GM21390 (cell line): ENCODE measurements around the gene CALHM5.

Experiments
- ATAC-seq: cut with Tn5 transposase; IDR thresholded peaks from one replicate; pipeline ENCODE4 v1.9.1; 2021; ENCODE audit not compliant: unreplicated experiment

CALHM5 gene

DNA sequence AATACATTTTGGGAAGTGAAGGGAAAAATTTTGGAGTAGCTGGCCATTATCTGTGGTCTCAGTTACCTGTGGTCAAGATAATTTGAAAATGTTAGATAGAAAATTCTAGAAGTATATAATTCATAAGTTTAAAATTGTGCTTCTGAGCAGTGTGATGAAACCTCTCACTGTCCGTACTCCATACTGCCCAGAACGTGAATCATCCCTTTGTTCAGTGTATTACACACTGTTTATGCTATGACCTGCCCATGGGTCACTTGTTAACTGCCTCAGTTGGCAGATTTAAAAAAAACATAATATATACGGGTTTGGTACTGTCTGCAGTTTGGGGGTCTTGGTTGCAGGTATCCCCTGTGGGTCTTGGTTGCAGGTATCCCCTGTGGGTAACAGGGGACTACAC, 4.1 kb upstream of the CALHM5 start:
- ATAC-seq: no peak

DNA sequence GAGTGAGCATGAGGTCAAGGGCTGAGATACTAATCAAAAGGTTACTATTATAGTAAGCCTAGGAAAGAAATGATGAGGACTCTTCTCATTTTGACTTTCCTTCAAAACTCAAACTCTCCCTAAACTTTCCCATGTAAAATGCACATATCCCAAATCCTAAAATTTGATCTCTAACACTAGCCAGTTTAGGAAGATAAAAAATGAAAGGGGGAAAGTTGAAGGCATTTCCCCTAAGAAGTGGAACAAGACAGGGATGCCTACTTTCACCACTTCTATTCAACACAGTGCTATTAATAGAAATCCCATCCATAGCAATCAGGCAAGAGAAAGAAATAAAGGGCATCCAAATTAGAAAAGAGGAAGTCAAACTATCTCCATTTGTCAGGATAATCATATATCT, 2.9 kb upstream of the CALHM5 start:
- no peak for ATAC-seq

DNA sequence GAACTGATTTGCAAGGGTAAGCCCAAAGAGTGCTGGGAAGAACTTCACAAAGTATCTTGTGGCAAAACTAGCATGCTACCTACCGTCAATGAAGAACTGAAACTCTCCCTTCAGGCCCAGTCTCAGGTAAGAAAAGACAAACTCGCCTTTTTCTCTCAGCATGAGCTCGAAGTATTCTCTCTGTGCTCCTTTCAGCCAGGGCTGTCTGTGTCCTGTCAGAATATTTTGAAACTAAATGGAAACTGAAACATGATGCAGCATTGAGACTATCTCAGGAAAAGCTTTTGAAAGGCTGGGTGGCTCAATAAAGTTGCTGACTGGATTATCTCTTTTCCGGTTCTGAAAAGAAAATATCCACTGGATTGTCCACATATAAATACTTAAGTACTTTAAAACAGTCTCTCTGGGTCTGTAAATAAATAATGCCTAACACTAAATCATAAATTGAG, 696 bp downstream of the CALHM5 start:
- ATAC-seq: peak; percentile 95

DNA sequence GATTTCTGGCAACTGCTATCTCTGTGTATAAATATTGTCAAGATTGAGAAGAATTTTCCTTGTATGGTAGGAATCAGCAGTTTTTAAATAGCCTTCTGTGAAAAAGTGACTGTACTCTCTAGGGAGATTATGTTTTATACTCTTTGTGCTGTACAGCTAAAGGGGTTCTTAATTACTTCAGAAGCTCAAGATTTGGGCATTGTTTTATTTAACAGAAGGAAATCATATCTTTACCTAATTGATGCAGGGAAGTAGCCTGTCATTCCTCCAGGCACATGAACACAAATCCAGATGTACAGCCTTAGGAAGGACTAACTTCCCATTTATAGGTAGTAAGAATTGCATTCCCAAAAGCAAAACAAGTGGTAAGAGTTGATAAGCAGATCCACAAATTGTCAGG, 1.3 kb downstream of the CALHM5 start:
- no peak for ATAC-seq

DNA sequence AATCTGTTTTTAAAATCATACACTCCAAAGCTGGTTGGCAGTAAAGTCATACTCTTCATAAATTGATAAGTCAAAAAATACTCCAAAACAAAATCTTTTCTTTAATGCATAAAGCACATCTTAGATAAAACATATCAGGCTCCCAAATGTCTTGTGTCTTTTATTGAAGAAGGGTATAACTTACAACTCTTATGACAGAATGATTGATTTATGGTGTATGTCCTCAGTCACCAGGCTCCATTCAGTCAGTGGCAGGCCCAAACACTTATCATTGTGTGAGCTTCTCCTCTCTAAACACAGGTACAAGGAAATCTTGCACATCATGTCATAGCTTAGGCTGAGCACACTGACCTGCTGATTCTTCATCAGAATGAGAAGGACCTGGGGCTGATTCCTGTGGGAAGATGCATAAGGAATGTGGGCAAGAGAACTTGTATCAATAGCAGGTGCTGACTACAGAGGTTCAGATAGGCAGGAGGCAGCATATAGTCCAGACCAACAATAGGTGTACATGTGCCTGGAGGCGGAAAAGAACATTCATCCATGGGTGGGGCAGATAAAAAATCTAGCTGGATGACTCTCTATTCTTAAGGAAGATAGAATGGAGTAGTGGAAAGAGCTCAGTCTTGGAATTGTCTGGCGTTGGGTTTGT, 1.9 kb downstream of the CALHM5 start:
- ATAC-seq: no peak

DNA sequence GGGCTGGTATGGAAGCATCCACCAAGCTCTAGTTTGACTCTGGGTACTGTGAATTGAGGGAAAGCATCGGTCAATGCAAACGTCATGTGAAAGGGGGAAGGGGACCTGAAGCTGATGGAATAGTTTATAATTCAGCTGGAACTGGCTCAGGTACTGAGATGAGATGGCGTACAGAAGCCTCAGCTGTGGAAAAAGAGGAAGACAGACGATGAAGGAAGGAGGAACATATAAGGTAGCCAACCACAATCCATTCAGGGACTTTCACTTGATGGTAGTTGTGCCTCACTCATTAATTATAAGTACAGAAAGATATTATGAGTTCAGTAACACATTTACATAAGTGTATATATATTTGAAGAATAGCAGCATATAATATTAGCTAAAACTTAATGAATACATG, 2.7 kb downstream of the CALHM5 start:
- no peak for ATAC-seq

DNA sequence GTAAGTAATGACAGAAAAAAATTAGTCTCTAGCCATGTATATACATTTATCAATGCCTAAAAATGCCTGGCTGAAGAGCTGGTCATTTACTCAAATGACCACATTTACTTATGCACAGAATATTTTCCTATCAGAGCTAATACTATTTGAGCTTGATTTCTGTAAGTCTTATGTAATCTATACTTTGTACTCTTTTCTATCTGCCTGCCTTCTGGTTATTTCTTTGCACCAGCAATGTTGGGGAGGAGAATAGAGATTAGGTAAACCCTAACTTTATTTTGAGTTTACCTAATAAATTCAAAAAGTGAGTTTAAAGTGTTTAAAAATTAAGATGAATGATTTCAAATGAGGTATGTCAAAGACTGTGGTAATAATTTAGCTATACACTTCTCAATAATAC, 3.7 kb downstream of the CALHM5 start:
- no peak for ATAC-seq

DNA sequence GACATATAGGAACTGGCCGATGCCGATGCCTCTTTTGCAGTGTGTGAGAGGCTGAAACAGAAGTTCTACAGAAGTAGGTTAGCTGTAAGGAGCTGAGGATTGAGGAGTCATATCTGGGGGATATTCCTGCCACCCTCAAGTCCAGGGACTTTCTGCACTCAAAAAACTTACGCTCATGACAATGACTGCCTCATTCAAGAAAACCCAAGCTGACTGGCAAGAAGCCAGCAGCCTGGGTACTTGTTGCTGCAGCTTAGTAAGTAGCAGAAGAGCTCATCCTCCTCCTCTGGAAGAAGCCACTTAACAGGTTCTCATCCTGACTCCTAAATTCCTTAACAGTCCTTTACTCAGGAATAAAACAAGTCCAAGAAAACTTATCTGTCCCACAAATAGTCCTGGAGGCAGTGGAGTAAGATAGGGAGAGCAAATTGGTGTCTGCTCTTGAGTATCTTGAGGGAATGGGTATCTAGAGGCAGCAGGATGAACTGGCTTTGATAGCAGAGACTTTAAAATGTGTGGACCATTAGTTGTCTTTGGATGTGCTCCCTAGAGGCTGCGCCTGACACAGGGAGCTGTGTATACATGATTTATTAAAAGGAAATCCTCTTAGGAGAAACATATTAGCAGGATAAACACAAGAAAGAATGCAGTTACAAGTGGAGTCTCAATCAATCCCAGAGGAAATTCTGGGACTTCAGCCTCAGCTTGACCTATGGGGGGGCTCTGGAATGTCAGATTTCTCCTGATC, 7.4 kb downstream of the CALHM5 start:
- no peak for ATAC-seq

DNA sequence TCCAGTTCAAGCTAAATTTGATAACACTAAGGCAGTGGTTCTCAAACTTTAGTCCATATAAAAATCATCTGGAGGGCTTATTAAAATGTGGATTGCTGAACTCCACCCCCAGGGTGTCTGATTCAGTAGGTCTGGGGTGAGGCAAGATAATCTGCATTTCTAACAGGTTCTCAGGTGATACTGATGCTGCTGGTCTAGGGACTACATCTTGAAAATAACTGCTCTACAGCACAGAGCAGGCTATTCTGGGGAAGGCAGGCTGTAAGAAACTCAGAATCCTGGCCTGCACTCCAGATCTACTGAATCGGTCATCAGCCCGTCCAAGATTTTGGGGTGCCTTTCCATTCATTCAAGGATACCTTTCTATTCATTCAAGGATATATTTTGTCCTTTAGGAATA, 11.5 kb downstream of the CALHM5 start:
- no peak for ATAC-seq

DNA sequence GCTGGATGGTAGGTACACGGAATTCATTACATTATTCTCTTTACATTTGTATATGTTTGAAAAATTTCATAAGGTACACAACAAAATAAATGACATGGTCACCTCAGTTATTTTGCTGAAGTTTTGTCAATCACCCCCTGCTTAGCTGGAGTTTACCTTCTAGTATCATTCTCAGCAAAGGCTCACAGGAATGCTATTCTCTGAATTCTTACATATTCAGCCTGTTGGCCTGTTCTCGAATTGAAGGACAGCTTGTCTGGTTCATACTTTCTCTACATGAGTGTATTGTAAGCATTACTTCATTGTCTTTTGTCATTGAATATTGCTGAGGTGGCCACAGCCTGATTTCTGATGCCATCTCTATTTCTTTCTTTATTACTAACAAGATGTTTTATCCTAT, 12.8 kb downstream of the CALHM5 start:
- ATAC-seq: no peak

DNA sequence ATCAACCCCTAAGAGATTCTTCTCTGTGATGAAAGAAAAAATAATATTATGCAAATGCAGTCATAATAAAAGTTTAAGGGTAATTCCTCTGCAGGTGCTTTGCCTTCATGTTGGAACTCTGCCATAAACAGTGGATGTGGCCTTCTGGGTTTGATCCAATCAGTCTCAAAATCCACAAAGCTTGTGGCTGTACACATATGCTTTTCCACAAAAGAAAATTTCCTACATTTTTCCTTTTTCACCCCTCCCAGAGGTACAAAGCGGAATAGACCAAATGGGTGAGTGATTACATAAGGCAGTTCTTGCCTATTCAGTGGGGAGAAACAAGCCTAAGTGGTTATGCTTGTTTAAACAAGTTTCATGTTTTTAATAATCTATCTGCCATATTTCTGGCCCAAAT, 16.7 kb downstream of the CALHM5 start:
- no peak for ATAC-seq

DNA sequence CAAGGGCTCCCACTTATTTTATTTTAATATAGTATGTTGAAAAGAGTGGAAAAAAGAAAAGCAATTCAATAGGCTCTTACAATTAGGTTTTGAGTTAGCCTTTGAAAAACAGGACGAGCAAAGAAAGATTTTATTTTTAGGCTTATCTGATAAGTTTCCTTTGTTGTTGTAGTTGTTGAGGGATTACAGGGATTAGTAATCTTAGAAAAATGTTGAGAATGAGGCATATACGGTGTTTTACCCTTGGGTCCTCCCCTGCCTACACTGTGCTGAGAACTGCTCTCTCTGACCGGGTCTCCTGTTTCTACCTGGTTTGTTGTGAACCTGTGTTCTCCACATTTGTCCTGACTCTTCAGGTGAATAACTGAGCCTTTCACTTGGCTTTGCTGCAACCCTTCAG, 17.3 kb downstream of the CALHM5 start:
- ATAC-seq: no peak

DNA sequence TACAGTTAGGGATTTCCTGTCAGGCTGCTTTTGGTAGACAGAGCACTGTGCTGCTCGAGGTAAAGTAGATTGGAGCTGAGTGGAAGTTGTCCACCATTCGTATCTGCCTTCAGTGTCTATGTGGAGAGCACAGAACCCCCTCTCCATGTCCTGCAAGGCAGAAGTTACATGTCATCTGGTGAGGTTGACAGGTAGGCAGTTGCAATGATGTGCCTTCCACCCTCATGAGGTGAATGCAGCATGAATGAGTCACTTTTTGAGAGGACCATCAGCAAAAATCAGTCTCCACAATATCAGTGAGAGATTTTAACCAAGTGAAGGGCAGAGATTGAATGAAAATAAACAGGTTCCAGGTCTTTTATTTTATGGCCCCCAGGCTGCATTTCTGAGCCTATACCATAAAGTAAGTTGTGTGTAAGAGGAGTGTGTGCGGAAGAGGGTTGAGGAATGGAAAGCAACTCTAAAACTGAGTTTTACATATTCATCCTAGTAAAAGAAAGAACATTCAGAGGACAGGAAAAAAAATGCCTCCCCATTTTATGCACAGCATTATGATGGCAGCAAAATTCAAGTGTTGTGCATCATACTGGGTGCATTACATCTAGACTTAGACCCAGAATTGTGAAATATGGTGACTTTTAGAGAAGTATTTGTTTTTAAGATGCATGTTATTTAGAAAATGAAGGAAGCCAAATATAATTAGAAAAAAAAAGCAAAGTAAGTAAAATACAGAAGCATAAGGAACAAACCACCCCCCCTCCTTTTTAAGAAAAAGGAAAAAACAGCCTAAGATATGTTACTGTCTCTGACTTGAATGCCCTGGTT, 18.2 kb downstream of the CALHM5 start:
- ATAC-seq: no peak

DNA sequence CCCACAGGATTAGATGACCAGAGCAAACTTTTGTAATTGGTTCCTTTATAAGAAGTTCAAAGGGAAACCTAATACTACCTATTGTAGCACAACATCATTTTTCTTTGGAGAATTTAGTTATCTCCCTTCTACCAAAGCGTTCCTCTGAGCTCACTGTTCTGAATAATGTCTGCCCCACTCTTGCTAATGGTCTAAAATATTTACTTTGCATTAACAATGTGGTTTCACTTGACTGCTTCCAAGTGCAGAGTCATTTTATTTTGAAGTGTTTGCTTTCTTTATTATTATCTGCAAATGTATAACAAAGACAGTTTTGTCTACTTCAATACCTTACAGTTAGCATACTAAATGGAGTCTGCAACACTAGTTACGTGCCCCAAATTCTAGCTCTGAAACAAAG, 19.0 kb downstream of the CALHM5 start:
- ATAC-seq: no peak

DNA sequence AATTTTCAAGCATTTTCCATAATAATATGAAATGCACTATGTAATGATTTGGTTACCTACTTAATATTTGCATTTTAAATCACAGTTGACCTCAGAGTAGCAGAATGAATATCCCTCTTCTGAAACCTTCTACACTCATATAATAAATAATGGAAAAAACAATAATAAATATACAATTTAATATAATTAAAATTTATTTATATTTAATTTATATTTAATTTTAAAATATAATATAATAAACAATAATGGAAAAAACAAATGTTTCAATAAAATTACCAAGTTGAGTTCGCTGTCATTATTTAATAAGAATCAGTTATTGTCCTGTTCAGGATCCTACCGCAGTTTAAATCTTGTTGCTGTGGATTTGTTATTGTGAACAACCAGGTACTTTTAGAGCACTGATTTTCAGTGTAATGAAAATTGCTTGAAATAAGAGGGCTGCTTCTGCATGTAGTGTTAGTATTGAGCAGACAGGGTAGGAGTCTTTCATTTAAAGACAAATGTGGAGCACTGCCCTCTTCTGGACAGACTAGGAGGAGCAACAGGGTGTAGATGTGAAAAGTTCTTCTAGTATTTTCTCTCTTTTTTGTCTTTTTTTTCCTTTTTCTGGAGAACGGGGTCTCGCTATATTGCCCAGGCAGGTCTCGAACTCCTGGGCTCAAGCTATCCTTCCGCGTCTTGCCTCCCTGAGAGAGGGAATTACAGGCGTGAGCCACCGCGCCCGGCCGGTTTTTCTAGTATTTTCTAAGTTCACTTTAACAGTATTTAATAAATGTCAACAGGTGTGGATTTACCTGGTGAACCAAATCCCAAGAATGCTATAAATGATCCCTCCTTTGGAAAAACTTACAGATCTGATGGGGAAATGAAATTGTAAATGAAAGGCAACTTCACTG, 20.5 kb downstream of the CALHM5 start:
- peak; percentile 63 for ATAC-seq

DNA sequence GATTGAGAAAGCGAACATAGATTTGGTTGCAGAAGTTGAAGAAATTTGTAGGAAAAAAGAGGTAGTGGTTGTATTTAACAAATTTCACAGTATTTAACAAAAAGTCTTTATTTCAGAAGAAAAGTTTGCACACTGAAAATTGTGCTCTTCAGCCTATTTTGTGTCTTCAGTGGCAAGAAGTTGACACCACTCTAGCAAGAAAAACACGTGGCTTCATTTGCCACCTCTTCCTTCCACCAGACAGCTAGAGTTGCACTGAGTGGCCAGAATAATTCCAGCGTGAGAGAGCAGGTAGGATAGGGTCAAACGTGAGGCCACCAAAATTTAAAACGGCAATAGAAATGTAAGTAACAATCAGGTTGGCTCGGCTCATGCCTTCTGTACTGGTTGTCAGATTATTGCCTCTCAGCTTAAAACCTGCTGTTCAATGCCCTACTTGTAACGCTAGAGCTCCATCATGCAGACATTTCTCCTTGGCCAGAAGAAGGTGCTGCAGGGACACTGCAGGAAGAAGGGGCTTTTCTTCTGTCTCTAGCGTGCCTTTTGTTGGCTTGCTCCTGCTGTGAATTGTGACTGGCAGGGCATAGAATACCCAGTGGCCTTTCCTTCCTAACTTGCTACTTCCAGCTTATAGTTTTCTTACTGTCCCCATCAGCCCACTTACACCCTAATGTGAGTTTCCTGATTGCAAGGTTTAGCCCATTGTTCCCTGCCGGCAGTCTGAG, 22.0 kb downstream of the CALHM5 start:
- no peak for ATAC-seq

DNA sequence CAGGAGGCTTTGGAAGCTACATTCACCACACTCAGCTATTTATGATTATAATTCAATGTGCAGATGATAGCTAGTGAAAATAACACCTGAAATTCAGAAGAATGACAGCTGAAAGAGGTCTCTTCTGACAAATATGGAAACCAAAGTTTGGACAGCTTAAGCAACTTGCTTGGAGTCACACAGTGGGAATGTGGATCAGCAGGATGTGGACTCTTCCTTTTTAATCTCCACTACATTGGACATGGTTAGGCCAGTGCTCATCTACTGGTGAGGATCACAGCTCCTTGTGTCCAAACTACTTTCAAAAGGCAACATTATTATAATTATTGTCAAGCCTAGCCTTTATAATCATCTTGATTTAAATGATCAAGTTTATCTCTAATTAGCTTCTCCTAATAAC, 23.7 kb downstream of the CALHM5 start:
- ATAC-seq: no peak

DNA sequence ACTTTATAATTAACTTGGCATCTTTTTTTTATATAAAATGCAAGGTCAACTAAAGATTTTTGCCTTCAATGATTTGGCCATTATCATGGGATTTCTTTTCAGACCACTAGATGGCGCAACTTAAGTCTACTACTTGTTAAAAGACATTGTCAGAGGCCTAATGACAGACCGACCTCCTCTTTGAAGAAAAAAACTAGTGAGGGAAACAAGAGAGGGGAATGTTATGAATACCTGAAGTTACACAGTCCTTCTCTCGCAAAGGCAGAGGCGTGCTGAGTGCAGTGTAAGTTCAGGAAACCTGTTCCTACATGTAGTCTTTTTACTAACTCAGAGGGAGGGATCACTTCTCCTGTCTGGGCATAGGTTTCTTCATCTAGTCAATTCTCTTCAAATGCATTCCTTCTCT, 24.8 kb downstream of the CALHM5 start:
- peak; percentile 66 for ATAC-seq

DNA sequence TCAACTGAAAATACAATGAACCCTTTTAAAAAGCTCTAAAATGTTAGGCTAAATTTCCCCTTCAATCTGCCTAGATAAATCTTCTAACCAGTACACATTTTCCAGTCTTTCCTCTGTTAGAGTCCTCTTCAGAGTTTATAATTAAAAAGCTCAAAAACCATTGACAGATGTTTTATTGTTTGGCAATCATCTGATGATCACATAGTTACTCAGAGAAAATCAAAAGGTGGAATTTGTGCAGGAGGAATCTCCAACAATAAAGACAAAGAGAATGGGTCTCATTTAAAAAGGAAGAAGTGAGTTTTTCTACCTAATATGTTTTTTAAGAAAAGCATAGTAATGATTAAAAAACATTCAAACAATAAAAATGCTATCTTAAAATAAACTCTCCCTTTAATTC, 31.0 kb downstream of the CALHM5 start:
- no peak for ATAC-seq

DNA sequence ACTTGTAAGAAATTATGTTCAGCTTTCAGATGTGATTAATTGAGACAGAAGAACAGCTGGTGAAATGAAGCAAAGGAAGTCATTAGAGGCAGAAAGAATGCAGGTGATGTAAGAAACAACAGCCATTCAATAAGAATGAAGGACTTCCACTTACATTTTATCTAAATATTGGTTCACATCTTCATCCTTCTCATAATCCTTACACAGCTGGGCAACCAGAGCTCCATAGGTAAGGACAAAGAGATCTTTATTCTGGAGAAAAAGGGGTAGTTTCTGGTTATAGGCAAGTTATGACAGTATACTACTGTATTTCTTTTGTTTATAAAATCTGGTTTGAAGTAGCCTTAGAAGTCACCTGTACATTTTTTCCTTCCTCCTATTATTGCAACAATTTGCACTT, 31.7 kb downstream of the CALHM5 start:
- ATAC-seq: no peak
